GM21360 (cell line): ENCODE measurements around the gene HYAL1.
A peak's percentile ranks its signal among the peaks of the same experiment; 100 is the strongest.
"Not testable (repeated sequence)": the region's sequence is repeated elsewhere in the genome, so short reads cannot be mapped to it uniquely, and the experiment has no call there.

ENCODE experiments used
- ATAC-seq: cut with Tn5 transposase; IDR thresholded peaks from one replicate; pipeline ENCODE4 v1.9.1; 2021; ENCODE audit warnings: mild to moderate bottlenecking, moderate library complexity; ENCODE audit not compliant: unreplicated experiment

Gene HYAL1

GRCh38 chr3:50319894-50320625 lies 16.7 kb upstream of the HYAL1 start:
- ATAC-seq: no peak

GRCh38 chr3:50319181-50319893 lies 16.0 kb upstream of the HYAL1 start:
- ATAC-seq: no peak

GRCh38 chr3:50318615-50319014 lies 15.2 kb upstream of the HYAL1 start:
- no peak for ATAC-seq

- no peak for ATAC-seq
Measured at GRCh38 chr3:50318163-50318562, 14.8 kb upstream of the HYAL1 start.

GRCh38 chr3:50317300-50317699 lies 13.9 kb upstream of the HYAL1 start:
- no peak for ATAC-seq

- ATAC-seq: no peak
Measured at GRCh38 chr3:50316657-50317242, 13.4 kb upstream of the HYAL1 start.

- no peak for ATAC-seq
Measured at GRCh38 chr3:50314816-50315215, 11.4 kb upstream of the HYAL1 start.

GRCh38 chr3:50314342-50314741 lies 11.0 kb upstream of the HYAL1 start:
- no peak for ATAC-seq

GRCh38 chr3:50312041-50312440 lies 8.7 kb upstream of the HYAL1 start:
- ATAC-seq: not testable (repeated sequence)

GRCh38 chr3:50304601-50305000 lies 1.2 kb upstream of the HYAL1 start:
- no peak for ATAC-seq

- ATAC-seq: no peak
Measured at GRCh38 chr3:50302095-50303012, 1.0 kb downstream of the HYAL1 start.

GRCh38 chr3:50300681-50301254 lies 2.6 kb downstream of the HYAL1 start:
- no peak for ATAC-seq

GRCh38 chr3:50299929-50300680 lies 3.3 kb downstream of the HYAL1 start:
- ATAC-seq: no peak

- no peak for ATAC-seq
Measured at GRCh38 chr3:50299638-50299928, 3.8 kb downstream of the HYAL1 start.

GRCh38 chr3:50298836-50299637 lies 4.3 kb downstream of the HYAL1 start, which contains the start of the genes HYAL3 and NAA80:
TSS of gene HYAL3 (minus strand) at chr3:50299405. CDS start at chr3:50295602, 3,803 bp downstream.
TSS of gene NAA80 (minus strand) at chr3:50299405. CDS start at chr3:50297463, 1,942 bp downstream.
- peak; percentile 75 for ATAC-seq

GRCh38 chr3:50297896-50298725 lies 5.3 kb downstream of the HYAL1 start:
- ATAC-seq: no peak

- ATAC-seq: no peak
Measured at GRCh38 chr3:50297384-50297775, 6.0 kb downstream of the HYAL1 start.

- no peak for ATAC-seq
Measured at GRCh38 chr3:50296721-50297383, 6.5 kb downstream of the HYAL1 start.
